ENCODE measurements around the gene WWC2.

The WWC2 gene

DNA sequence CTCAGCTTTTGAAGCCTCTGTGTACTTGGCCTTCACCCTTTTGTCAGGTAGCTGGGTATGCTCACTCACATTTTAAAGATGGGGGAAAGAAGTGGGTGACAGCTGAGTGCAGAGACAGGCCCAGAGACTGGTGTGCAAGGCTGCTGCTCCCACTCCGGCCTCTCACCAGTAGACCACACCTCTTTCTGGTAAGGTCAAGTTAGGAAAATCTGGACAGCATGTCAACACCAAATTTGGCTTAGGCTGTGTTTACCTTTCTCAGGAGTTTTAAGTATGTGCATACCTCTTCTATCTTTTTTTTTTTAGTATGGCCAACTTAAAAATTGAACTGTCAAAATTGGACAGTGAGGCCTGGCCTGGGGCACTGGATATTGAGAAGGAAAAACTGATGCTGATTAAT lies 154.4 kb downstream of the WWC2 start:
- Mint-ChIP-seq H3K27ac (peak overlapping the region; percentile 90), H3K4me1 (peaks cover 51% of the 10 kb centered on the region), H3K36me3 (ENCODE audit: low read depth) (peaks cover 28% of the 10 kb centered on the region), H3K4me3 (no peak overlapping the region), H3K9me3 (no peaks in the 10 kb centered on the region), H3K27me3 (ENCODE audit: low read depth, poor library complexity) (no peaks in the 10 kb centered on the region)
- DNase-seq, result no peak
- TF ChIP-seq, protein P1, sequence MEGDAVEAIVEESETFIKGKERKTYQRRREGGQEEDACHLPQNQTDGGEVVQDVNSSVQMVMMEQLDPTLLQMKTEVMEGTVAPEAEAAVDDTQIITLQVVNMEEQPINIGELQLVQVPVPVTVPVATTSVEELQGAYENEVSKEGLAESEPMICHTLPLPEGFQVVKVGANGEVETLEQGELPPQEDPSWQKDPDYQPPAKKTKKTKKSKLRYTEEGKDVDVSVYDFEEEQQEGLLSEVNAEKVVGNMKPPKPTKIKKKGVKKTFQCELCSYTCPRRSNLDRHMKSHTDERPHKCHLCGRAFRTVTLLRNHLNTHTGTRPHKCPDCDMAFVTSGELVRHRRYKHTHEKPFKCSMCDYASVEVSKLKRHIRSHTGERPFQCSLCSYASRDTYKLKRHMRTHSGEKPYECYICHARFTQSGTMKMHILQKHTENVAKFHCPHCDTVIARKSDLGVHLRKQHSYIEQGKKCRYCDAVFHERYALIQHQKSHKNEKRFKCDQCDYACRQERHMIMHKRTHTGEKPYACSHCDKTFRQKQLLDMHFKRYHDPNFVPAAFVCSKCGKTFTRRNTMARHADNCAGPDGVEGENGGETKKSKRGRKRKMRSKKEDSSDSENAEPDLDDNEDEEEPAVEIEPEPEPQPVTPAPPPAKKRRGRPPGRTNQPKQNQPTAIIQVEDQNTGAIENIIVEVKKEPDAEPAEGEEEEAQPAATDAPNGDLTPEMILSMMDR (IDR thresholded peaks at IDR 0.05), result no peak

DNA sequence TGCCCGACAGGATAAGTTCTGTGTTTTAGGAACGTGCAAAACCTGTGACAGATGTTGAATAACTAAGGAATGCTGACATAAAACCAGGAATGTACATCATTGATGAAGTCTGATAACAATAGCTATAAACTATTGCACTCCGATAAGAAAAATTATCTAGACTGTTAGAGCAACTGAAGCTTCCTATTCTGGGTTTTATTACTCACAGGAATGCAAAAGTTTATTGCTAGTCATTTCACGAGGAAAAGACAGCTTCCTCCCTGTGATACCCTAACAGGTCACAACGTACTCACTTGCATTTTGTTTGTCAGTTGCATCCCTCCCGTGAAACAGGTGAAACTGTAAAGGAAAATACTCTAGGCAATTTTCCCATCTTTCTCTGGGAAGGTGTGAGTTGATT lies 155.1 kb downstream of the WWC2 start:
- TF ChIP-seq, protein P1 (IDR thresholded peaks at IDR 0.05), result no peak
- Mint-ChIP-seq H3K27ac (peak overlapping the region; percentile 90), H3K9me3 (no peaks in the 10 kb centered on the region), H3K4me1 (peaks cover 51% of the 10 kb centered on the region), H3K36me3 (ENCODE audit: low read depth) (peaks cover 25% of the 10 kb centered on the region), H3K27me3 (ENCODE audit: low read depth, poor library complexity) (no peaks in the 10 kb centered on the region), H3K4me3 (no peak overlapping the region)
- no peak for DNase-seq

DNA sequence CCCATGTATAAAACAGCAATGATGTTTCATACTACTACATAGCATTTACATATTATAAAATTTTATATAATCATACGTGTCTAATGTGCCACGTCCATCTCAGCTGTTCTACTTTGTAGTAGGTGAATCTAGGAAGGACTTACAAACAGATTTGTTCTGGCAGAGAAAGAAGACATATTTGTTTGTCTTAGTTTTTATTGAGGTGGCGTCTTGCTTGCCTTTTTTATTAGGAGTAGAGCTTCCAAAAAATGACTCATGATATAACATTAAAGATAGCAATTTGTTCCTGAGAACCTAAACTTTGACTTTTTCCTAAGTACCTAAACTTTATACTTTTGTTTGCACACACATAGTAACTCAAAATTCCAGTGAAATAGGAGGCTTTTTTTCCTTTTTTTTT lies 156.4 kb downstream of the WWC2 start:
- Mint-ChIP-seq H3K4me1 (peaks cover 42% of the 10 kb centered on the region), H3K9me3 (no peaks in the 10 kb centered on the region), H3K4me3 (no peak overlapping the region), H3K27ac (peak overlapping the region; percentile 96), H3K36me3 (ENCODE audit: low read depth) (peaks cover 29% of the 10 kb centered on the region), H3K27me3 (ENCODE audit: low read depth, poor library complexity) (no peaks in the 10 kb centered on the region)
- TF ChIP-seq, protein P1 (IDR thresholded peaks at IDR 0.05), result no peak
- no peak for DNase-seq

DNA sequence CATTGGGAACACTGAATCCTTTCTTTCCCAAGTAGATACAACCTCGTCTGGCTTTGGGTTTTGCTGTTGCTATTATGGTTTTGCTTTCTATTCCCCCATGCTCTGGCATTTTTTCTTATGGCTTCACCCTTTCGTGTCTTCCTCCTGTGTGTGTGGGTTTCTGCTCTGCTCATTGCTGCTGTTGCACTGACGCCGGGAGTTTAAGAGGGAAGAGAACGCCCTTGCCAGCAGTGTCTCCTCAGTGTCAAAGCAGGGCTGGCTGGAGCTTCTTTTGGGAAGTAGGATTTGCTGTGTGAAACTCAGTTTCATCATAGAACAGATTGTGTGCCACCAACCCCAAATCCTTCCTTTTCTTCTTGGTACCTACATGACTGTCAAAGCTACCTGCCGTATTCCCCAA lies 157.3 kb downstream of the WWC2 start:
- TF ChIP-seq, protein P1 (IDR thresholded peaks at IDR 0.05), result no peak
- Mint-ChIP-seq H3K4me3 (no peak overlapping the region), H3K9me3 (no peaks in the 10 kb centered on the region), H3K36me3 (ENCODE audit: low read depth) (peaks cover 27% of the 10 kb centered on the region), H3K27ac (peak overlapping the region; percentile 87), H3K27me3 (ENCODE audit: low read depth, poor library complexity) (no peaks in the 10 kb centered on the region), H3K4me1 (peaks cover 40% of the 10 kb centered on the region)
- no peak for DNase-seq

DNA sequence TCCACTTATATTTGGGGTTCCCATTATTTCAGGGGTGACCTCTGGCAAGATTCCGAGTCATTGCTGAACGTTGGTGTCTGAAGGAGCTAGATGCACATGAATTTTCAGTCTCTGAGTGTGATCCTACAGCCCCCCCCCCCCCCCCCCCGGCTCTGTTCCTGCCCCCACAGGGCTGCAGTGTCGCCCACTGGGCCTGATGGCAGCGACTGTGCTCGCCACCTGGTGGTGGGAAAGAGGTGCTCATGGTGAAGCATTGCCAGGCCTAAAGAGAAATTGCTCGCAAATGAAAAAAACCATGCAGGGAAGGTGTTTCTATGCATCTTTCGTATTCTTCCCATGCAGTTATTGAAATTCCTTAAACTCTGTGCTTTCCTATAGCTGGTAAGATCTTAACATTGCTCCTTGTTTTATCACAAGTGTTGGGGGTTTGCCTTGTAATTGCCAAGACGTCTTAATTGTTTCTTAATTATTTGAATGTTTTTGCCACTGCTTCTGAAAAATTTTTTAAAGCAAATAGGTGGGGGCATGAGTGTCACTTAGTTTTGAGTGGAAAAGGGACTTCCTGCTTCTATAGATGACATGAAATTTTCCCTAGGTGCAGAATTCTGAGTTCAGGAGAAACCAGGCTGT lies 157.8 kb downstream of the WWC2 start:
- Mint-ChIP-seq H3K27ac (peak overlapping the region; percentile 45), H3K4me3 (no peak overlapping the region), H3K36me3 (ENCODE audit: low read depth) (peaks cover 23% of the 10 kb centered on the region), H3K9me3 (no peaks in the 10 kb centered on the region), H3K4me1 (peaks cover 41% of the 10 kb centered on the region), H3K27me3 (ENCODE audit: low read depth, poor library complexity) (no peaks in the 10 kb centered on the region)
- TF ChIP-seq, protein P1 (IDR thresholded peaks at IDR 0.05), result peak; percentile 74
- DNase-seq, result peak; percentile 69

DNA sequence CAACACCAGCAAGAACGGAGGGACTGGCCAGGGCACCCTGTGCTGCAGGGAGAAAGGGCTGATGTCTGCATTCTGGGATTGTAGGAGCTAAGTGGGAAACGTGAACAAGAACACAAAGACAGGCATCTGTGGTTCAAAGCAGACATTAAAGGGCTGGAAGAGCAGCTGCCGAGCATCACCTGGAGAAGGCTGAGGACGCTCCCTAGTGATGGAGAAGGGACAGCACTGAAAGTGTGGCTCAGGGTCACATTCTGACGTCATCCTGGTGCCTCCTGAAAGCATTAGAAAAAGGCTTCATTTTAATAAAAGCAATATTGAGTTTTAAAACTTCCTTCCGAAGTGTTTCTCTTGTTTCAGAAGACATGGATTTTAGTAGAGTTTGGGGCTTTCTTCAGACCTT lies 158.8 kb downstream of the WWC2 start:
- Mint-ChIP-seq H3K27ac (no peak overlapping the region), H3K9me3 (no peaks in the 10 kb centered on the region), H3K4me3 (no peak overlapping the region), H3K27me3 (ENCODE audit: low read depth, poor library complexity) (no peaks in the 10 kb centered on the region), H3K36me3 (ENCODE audit: low read depth) (peaks cover 24% of the 10 kb centered on the region), H3K4me1 (peaks cover 49% of the 10 kb centered on the region)
- TF ChIP-seq, protein P1 (IDR thresholded peaks at IDR 0.05), result no peak
- no peak for DNase-seq

Data from nephron progenitor cell (in vitro differentiated cells).